Suprapubic skin (tissue), 4 donors: ENCODE results near the gene TMEM184B. TPM values are rescaled to one million over a fixed set of nuclear protein-coding genes. Genes with fewer than 3 reads are reported as not detected.

ENCODE experiments used
- DNase-seq, 2 donors: peaks; one replicate each; pipeline ENCODE4 v3.0.0-alpha.2; 2019; ENCODE audit warnings: low spot score in 2 of 2
- H3K27ac ChIP-seq: fragments of 200-600 bp; sonication (generic); one replicate; pipeline ENCODE4 v1.5.1; 2019
- H3K27me3 ChIP-seq: fragments of 200-600 bp; sonication (generic); one replicate; pipeline ENCODE4 v1.5.1; 2019
- H3K36me3 ChIP-seq: fragments of 200-600 bp; sonication (generic); one replicate; pipeline ENCODE4 v1.5.1; 2019
- H3K4me1 ChIP-seq: fragments of 200-600 bp; sonication (generic); one replicate; pipeline ENCODE4 v1.5.1; 2019
- H3K4me3 ChIP-seq: fragments of 200-600 bp; sonication (generic); one replicate; pipeline ENCODE4 v1.5.1; 2019; ENCODE audit warnings: mild to moderate bottlenecking
- H3K9me3 ChIP-seq: fragments of 200-600 bp; sonication (generic); one replicate; pipeline ENCODE4 v1.5.1; 2019
- CTCF ChIP-seq, 2 donors: fragments of 200-600 bp in 1 of 2; fragments of 450-650 bp in 1 of 2; sonication (generic) in 1 of 2; IDR thresholded peaks; one replicate each; pipeline ENCODE4 v1.5.1; 2016 to 2019; ENCODE audit warnings: antibody characterized with exemption in 2 of 2, mild to moderate bottlenecking in 1 of 2, moderate library complexity in 1 of 2
- EP300 ChIP-seq: sonication (generic); formaldehyde crosslinking; IDR thresholded peaks from one replicate; pipeline ENCODE4 v1.6.1; 2017; ENCODE audit warnings: antibody characterized with exemption
- POLR2A ChIP-seq, 2 donors: fragments of 450-650 bp; IDR thresholded peaks; one replicate each; pipeline ENCODE4 v1.6.1; 2017; ENCODE audit warnings: antibody characterized with exemption in 2 of 2, mild to moderate bottlenecking in 2 of 2, moderate library complexity in 2 of 2
- POLR2AphosphoS5 ChIP-seq, 3 donors: sonication (generic); formaldehyde crosslinking; IDR thresholded peaks; one replicate each; pipeline ENCODE4 v1.6.1; 2017; ENCODE audit warnings: antibody characterized with exemption in 3 of 3
- WGBS: methylation state at CpG from one replicate; pipeline ENCODE4 v1.1.5; 2018; 5-methylcytosine and 5-hydroxymethylcytosine counted together
- total RNA-seq, 4 donors: library from RNA; depleted of rRNA; stranded (reverse); fragments of >200 nt; gene quantifications; one replicate each; pipeline ENCODE4 v1.1.0, GENCODE V29; 2016

The TMEM184B gene
- total RNA-seq, 4 donors from 2014 or later, result 41.5 to 54.9 (median 46.0) TPM

- WGBS, result 89% methylated on average over 25 of the region's 25 CpGs
- Histone ChIP-seq H3K27ac (peak overlapping the region; percentile 82), H3K4me1 (peaks cover 52% of the 10 kb centered on the region), H3K27me3 (no peaks in the 10 kb centered on the region), H3K4me3 (no peak overlapping the region), H3K36me3 (peaks cover 51% of the 10 kb centered on the region), H3K9me3 (no peaks in the 10 kb centered on the region)
- no peak for DNase-seq
- TF ChIP-seq EP300 (no peak), POLR2AphosphoS5 (IDR thresholded peaks at IDR 0.05) (no peak), CTCF (IDR thresholded peaks at IDR 0.05) (no peak), POLR2A (IDR thresholded peaks at IDR 0.05) (no peak)
These were observed 45.8 kb downstream of the TMEM184B start for GRCh38 chr22:38226853-38227649.

GRCh38 chr22:38223289-38223960 lies 49.4 kb downstream of the TMEM184B start:
- Histone ChIP-seq H3K4me1 (peaks cover 63% of the 10 kb centered on the region), H3K27me3 (no peaks in the 10 kb centered on the region), H3K9me3 (no peaks in the 10 kb centered on the region), H3K4me3 (no peak overlapping the region), H3K27ac (peak overlapping the region; percentile 51), H3K36me3 (peaks cover 43% of the 10 kb centered on the region)
- no peak for DNase-seq
- TF ChIP-seq POLR2AphosphoS5 (IDR thresholded peaks at IDR 0.05) (no peak), POLR2A (IDR thresholded peaks at IDR 0.05) (no peak), EP300 (no peak), CTCF (IDR thresholded peaks at IDR 0.05) (no peak)
- 55% methylated on average over 8 of the region's 12 CpGs for WGBS

- Histone ChIP-seq H3K4me1 (peaks cover 63% of the 10 kb centered on the region), H3K4me3 (no peak overlapping the region), H3K9me3 (no peaks in the 10 kb centered on the region), H3K36me3 (peaks cover 43% of the 10 kb centered on the region), H3K27ac (peak overlapping the region; percentile 51), H3K27me3 (no peaks in the 10 kb centered on the region)
- DNase-seq, result no peak
- no peak for TF ChIP-seq CTCF (IDR thresholded peaks at IDR 0.05)
- TF ChIP-seq POLR2AphosphoS5 (IDR thresholded peaks at IDR 0.05), result no peak
- TF ChIP-seq EP300, result no peak
- TF ChIP-seq POLR2A (IDR thresholded peaks at IDR 0.05), result no peak
- WGBS, result 29% methylated on average over 8 of the region's 8 CpGs
These were observed 50.1 kb downstream of the TMEM184B start for GRCh38 chr22:38222797-38223119.

GRCh38 chr22:38221908-38222796 lies 50.7 kb downstream of the TMEM184B start:
- no peak for DNase-seq
- Histone ChIP-seq H3K27me3 (no peaks in the 10 kb centered on the region), H3K9me3 (no peaks in the 10 kb centered on the region), H3K4me1 (peaks cover 58% of the 10 kb centered on the region), H3K4me3 (no peak overlapping the region), H3K27ac (no peak overlapping the region), H3K36me3 (peaks cover 41% of the 10 kb centered on the region)
- WGBS, result 83% methylated on average over 23 of the region's 25 CpGs
- no peak for TF ChIP-seq CTCF (IDR thresholded peaks at IDR 0.05)
- TF ChIP-seq POLR2AphosphoS5 (IDR thresholded peaks at IDR 0.05), result no peak
- TF ChIP-seq POLR2A (IDR thresholded peaks at IDR 0.05), result no peak

DNA sequence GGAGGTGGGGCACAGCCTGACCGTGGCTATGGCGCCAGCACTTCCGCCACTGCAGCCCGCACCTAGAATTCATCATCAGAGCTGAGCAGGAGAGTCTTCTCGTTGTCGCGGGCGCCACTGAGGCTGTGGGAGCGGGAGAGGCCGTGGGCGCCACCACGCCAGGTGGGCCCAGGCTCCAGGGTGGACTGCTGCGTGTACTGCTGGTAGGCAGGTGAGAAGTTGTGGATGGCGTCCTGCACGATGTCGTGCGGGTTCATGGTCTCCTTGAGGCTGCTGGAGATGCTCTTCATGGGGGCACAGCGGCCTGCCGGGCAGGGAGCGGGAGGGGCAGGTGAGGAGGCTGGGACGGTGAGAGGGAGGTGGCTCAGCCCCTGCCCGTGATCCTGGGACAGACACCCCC lies 51.4 kb downstream of the TMEM184B start:
- Histone ChIP-seq H3K27ac (no peak overlapping the region), H3K4me1 (peaks cover 58% of the 10 kb centered on the region), H3K27me3 (no peaks in the 10 kb centered on the region), H3K4me3 (no peak overlapping the region), H3K9me3 (no peaks in the 10 kb centered on the region), H3K36me3 (peaks cover 36% of the 10 kb centered on the region)
- no peak for DNase-seq
- 88% methylated on average over 7 of the region's 22 CpGs for WGBS
- TF ChIP-seq CTCF (IDR thresholded peaks at IDR 0.05) (no peak), EP300 (no peak), POLR2AphosphoS5 (IDR thresholded peaks at IDR 0.05) (no peak)
